HFF-Myc (cell line): ENCODE data around the gene SORBS1.

Experiments
- DNase-seq: peaks from one replicate; pipeline ENCODE4 v3.0.0-alpha.2; 2011; ENCODE audit warnings: low read depth; ENCODE audit errors: extremely low read depth
- H3K4me3 ChIP-seq: replicated peaks from 2 replicates; pipeline ENCODE4 v1.5.1; 2011; ENCODE audit warnings: low read depth, mild to moderate bottlenecking, control low read depth, low read length
- CTCF ChIP-seq: IDR thresholded peaks from 2 replicates; pipeline ENCODE4 v1.5.1; 2012; ENCODE audit warnings: mild to moderate bottlenecking, low read depth, low read length, control low read depth; ENCODE audit errors: missing control alignments

Gene SORBS1

GRCh38 chr10:95406651-95407280 lies 154.4 kb downstream of the SORBS1 start:
- DNase-seq = no peak
- no peak overlapping the region for H3K4me3 ChIP-seq
- no peak for TF ChIP-seq CTCF

GRCh38 chr10:95405655-95406054 lies 155.5 kb downstream of the SORBS1 start:
- H3K4me3 ChIP-seq = no peak overlapping the region
- DNase-seq = no peak
- TF ChIP-seq CTCF = no peak

- no peak overlapping the region for H3K4me3 ChIP-seq
- DNase-seq = no peak
- TF ChIP-seq CTCF = no peak
These were observed 156.3 kb downstream of the SORBS1 start for GRCh38 chr10:95404864-95405263.

GRCh38 chr10:95404462-95404858 lies 156.7 kb downstream of the SORBS1 start:
- TF ChIP-seq CTCF = no peak
- no peak overlapping the region for H3K4me3 ChIP-seq
- no peak for DNase-seq

- DNase-seq = no peak
These were observed 157.3 kb downstream of the SORBS1 start for GRCh38 chr10:95403700-95404461.

GRCh38 chr10:95401704-95402469 lies 159.3 kb downstream of the SORBS1 start:
- no peak for TF ChIP-seq CTCF
- no peak for DNase-seq
- no peak overlapping the region for H3K4me3 ChIP-seq

More at GRCh38 chr10:95403700-95404461, 157.3 kb downstream of the SORBS1 start:
- no peak overlapping the region for H3K4me3 ChIP-seq
- TF ChIP-seq CTCF = no peak
